A673 (cell line): ENCODE results near the gene GALNS.

Experiments used
- CTCF ChIP-seq: fragments of 300-800, 200-600 bp; sonication (generic); conservative IDR thresholded peaks from 2 replicates; pipeline ENCODE4 v1.5.1; 2017; ENCODE audit warnings: low read depth, mild to moderate bottlenecking, antibody characterized with exemption, low read length, moderate library complexity, mixed read lengths
- EZH2 ChIP-seq: fragments of 200-600 bp; sonication (generic); IDR thresholded peaks from 2 replicates; pipeline ENCODE4 v1.6.1; 2017; ENCODE audit warnings: borderline replicate concordance, low read depth, mild to moderate bottlenecking, mixed read lengths, antibody characterized with exemption, low read length; ENCODE audit not compliant: poor library complexity, severe bottlenecking

- TF ChIP-seq CTCF (no peak), EZH2 (no peak)
Observed at GRCh38 chr16:88871349-88871702, 14.6 kb upstream of the GALNS start.
